HG02938 (cell line): Measurements from ENCODE around the gene PXYLP1.

Experiments
- ATAC-seq: cut with Tn5 transposase; IDR thresholded peaks from one replicate; pipeline ENCODE4 v1.9.1; 2021; ENCODE audit warnings: mild to moderate bottlenecking, moderate library complexity; ENCODE audit not compliant: unreplicated experiment

Gene PXYLP1

GRCh38 chr3:141271279-141272030 is 39.8 kb downstream of the PXYLP1 start:
- ATAC-seq: no peak

GRCh38 chr3:141272906-141273662 is 41.5 kb downstream of the PXYLP1 start:
- no peak for ATAC-seq

- no peak for ATAC-seq
These were observed 42.2 kb downstream of the PXYLP1 start for GRCh38 chr3:141273700-141274410.

GRCh38 chr3:141274411-141275031 is 42.9 kb downstream of the PXYLP1 start:
- ATAC-seq: no peak

- no peak for ATAC-seq
These were observed 43.4 kb downstream of the PXYLP1 start for GRCh38 chr3:141275032-141275422.

- ATAC-seq: no peak
These were observed 43.9 kb downstream of the PXYLP1 start for GRCh38 chr3:141275511-141275910.

- no peak for ATAC-seq
These were observed 44.3 kb downstream of the PXYLP1 start for GRCh38 chr3:141275973-141276372.

- no peak for ATAC-seq
These were observed 44.8 kb downstream of the PXYLP1 start for GRCh38 chr3:141276398-141276797.

- no peak for ATAC-seq
These were observed 45.8 kb downstream of the PXYLP1 start for GRCh38 chr3:141277451-141277850.

- no peak for ATAC-seq
These were observed 46.8 kb downstream of the PXYLP1 start for GRCh38 chr3:141278196-141279076.

GRCh38 chr3:141279077-141279967 is 47.7 kb downstream of the PXYLP1 start:
- peak; percentile 59 for ATAC-seq

- no peak for ATAC-seq
These were observed 48.5 kb downstream of the PXYLP1 start for GRCh38 chr3:141280086-141280485.

GRCh38 chr3:141280690-141281089 is 49.1 kb downstream of the PXYLP1 start:
- ATAC-seq: no peak

GRCh38 chr3:141285570-141285969 is 53.9 kb downstream of the PXYLP1 start:
- no peak for ATAC-seq

GRCh38 chr3:141286856-141287255 is 55.2 kb downstream of the PXYLP1 start:
- ATAC-seq: no peak

GRCh38 chr3:141287326-141287725 is 55.7 kb downstream of the PXYLP1 start:
- no peak for ATAC-seq

GRCh38 chr3:141288336-141288990 is 56.8 kb downstream of the PXYLP1 start:
- no peak for ATAC-seq

- no peak for ATAC-seq
These were observed 57.7 kb downstream of the PXYLP1 start for GRCh38 chr3:141289228-141289772.
